Astrocyte of the cerebellum (primary cell): ENCODE results near the gene CRAMP1.

Source experiments
- DNase-seq: peaks from one replicate; pipeline ENCODE4 v3.0.0-alpha.2; 2011; ENCODE audit warnings: low read depth
- H3K4me3 ChIP-seq: 2 replicates; pipeline ENCODE4 v1.5.1; 2011; ENCODE audit warnings: mild to moderate bottlenecking, low read depth, low read length, moderate library complexity
- CTCF ChIP-seq: IDR thresholded peaks from 2 replicates; pipeline ENCODE4 v1.5.1; 2012; ENCODE audit warnings: low read length, low read depth, moderate library complexity, mild to moderate bottlenecking; ENCODE audit errors: missing control alignments
- in situ Hi-C: cut with HindIII; loops from 2 replicates; pipeline ENCODE4 v1.10.0; 2017; ENCODE audit warnings: low sequenced_read_pairs

Gene CRAMP1

GRCh38 chr16:1662543-1662942 is 50.4 kb downstream of the CRAMP1 start:
- in situ Hi-C loops, result no loop called here
- TF ChIP-seq CTCF, result no peak
- no peak for DNase-seq
- H3K4me3 ChIP-seq, result no peak overlapping the region

GRCh38 chr16:1665829-1666228 is 53.7 kb downstream of the CRAMP1 start:
- TF ChIP-seq CTCF, result no peak
- in situ Hi-C loops, result no loop called here

GRCh38 chr16:1666316-1666715 is 54.2 kb downstream of the CRAMP1 start:
- no peak for DNase-seq
- TF ChIP-seq CTCF, result no peak
- in situ Hi-C loops, result no loop called here
- H3K4me3 ChIP-seq, result no peak overlapping the region

More at GRCh38 chr16:1665829-1666228, 53.7 kb downstream of the CRAMP1 start:
- DNase-seq, result no peak
- no peak overlapping the region for H3K4me3 ChIP-seq

GRCh38 chr16:1667271-1667670 is 55.1 kb downstream of the CRAMP1 start:
- in situ Hi-C loops, result no loop called here
- DNase-seq, result no peak
- H3K4me3 ChIP-seq, result no peak overlapping the region
- TF ChIP-seq CTCF, result no peak

GRCh38 chr16:1667916-1668315 is 55.8 kb downstream of the CRAMP1 start:
- in situ Hi-C loops, result no loop called here
- no peak for TF ChIP-seq CTCF
- no peak for DNase-seq
- no peak overlapping the region for H3K4me3 ChIP-seq

GRCh38 chr16:1668612-1669319 is 56.6 kb downstream of the CRAMP1 start:
- no peak for TF ChIP-seq CTCF
- H3K4me3 ChIP-seq, result no peak overlapping the region
- DNase-seq, result no peak
- in situ Hi-C loops, result no loop called here

GRCh38 chr16:1669698-1670097 is 57.5 kb downstream of the CRAMP1 start:
- in situ Hi-C loops, result loop anchor here (5.0 kb wide), 1 partner anchor 32 kb away; no protein-coding TSS in a partner anchor
- DNase-seq, result no peak
- no peak for TF ChIP-seq CTCF
- no peak overlapping the region for H3K4me3 ChIP-seq
